OCI-LY7 (cell line): ENCODE data around the gene CDK18. TPM values are rescaled to one million over a fixed set of nuclear protein-coding genes. Genes with fewer than 3 reads are reported as not detected.
"Not testable (repeated sequence)": the region's sequence is repeated elsewhere in the genome, so short reads cannot be mapped to it uniquely, and the experiment has no call there.

Experiments used
- BruUV-seq: library from RNA; stranded (reverse); fragments of 400-500 nt; replicated peaks from 2 replicates; lab custom pipeline; 2021; lab: Mats Ljungman, UMichigan
- CTCF ChIA-PET: fragments of 300-600 bp; sonication (Branson Sonifier 250); formaldehyde crosslinking; loops from one replicate; lab custom pipeline; 2022; ENCODE audit warnings: antibody characterized with exemption; ENCODE audit not compliant: unreplicated experiment; lab: Charles Lee
- POLR2A ChIA-PET: fragments of 300-600 bp; sonication (Branson Sonifier 250); formaldehyde crosslinking; loops from one replicate; lab custom pipeline; 2022; ENCODE audit warnings: antibody characterized with exemption; lab: Charles Lee
- DNase-seq: peaks from one replicate; pipeline ENCODE4 v3.0.0-alpha.2; 2015; ENCODE audit warnings: low spot score
- H2AFZ ChIP-seq: fragments of 200-600 bp; sonication (generic), shearing (Covaris generic); 2 replicates; pipeline ENCODE4 v1.6.1; 2014; ENCODE audit warnings: mild to moderate bottlenecking, antibody characterized with exemption, low read length, moderate library complexity
- H3K27ac ChIP-seq: fragments of 200-600 bp; sonication (generic); 2 replicates; pipeline ENCODE4 v1.5.1; 2014; ENCODE audit warnings: mixed run types, low read depth, mild to moderate bottlenecking, moderate library complexity, low read length, inconsistent platforms; ENCODE audit not compliant: poor library complexity, severe bottlenecking
- H3K36me3 ChIP-seq: fragments of 200-600 bp; sonication (generic); 2 replicates; pipeline ENCODE4 v1.6.1; 2014; ENCODE audit warnings: mild to moderate bottlenecking, antibody characterized with exemption, low read length, moderate library complexity, mixed read lengths; ENCODE audit not compliant: insufficient read depth
- H3K4me1 ChIP-seq: fragments of 200-600 bp; sonication (generic); 2 replicates; pipeline ENCODE4 v1.5.1; 2014; ENCODE audit warnings: mild to moderate bottlenecking, low read length; ENCODE audit not compliant: insufficient read depth, poor library complexity, severe bottlenecking
- H3K4me2 ChIP-seq: fragments of 200-600 bp; sonication (generic); 2 replicates; pipeline ENCODE4 v1.6.1; 2014; ENCODE audit warnings: mild to moderate bottlenecking, low read length
- H3K4me3 ChIP-seq: fragments of 200-600 bp; sonication (generic); 2 replicates; pipeline ENCODE4 v1.5.1; 2014; ENCODE audit warnings: mild to moderate bottlenecking, low read depth, low read length; ENCODE audit not compliant: poor library complexity, severe bottlenecking
- H3K79me2 ChIP-seq: fragments of 200-600 bp; sonication (generic); 2 replicates; pipeline ENCODE4 v1.6.1; 2016; ENCODE audit warnings: low read depth, mild to moderate bottlenecking, low read length, moderate library complexity, mixed read lengths; ENCODE audit not compliant: insufficient read depth
- H3K9me2 ChIP-seq: fragments of 200-600 bp; sonication (generic); 2 replicates; pipeline ENCODE4 v1.6.1; 2016; ENCODE audit warnings: mild to moderate bottlenecking, low read length, mixed read lengths; ENCODE audit not compliant: insufficient read depth
- H3K9me3 ChIP-seq: fragments of 200-600 bp; sonication (generic); 2 replicates; pipeline ENCODE4 v1.6.1; 2014; ENCODE audit warnings: mild to moderate bottlenecking, mixed run types, low read length, mixed read lengths
- H4K20me1 ChIP-seq: fragments of 200-600 bp; sonication (generic); 2 replicates; pipeline ENCODE4 v1.6.1; 2014; ENCODE audit warnings: mild to moderate bottlenecking, antibody characterized with exemption, low read length, moderate library complexity, mixed read lengths; ENCODE audit not compliant: insufficient read depth
- EZH2phosphoT487 ChIP-seq: fragments of 200-600 bp; sonication (generic); IDR thresholded peaks from 2 replicates; pipeline ENCODE4 v1.6.1; 2018; ENCODE audit warnings: low read depth, borderline replicate concordance, mild to moderate bottlenecking, mixed run types, antibody characterized with exemption, low read length, moderate library complexity, mixed read lengths
- intact Hi-C: fragments of 100-400 bp; cut with micrococcal nuclease; formaldehyde crosslinking; loops from one replicate; pipeline ENCODE4 v1.10.0; 2022; ENCODE audit not compliant: unreplicated experiment
- total RNA-seq, 2 experiments: library from RNA; depleted of rRNA in 1 of 2; stranded (reverse); fragments of >200 nt in 1 of 2; shearing (Covaris generic) in 1 of 2; gene quantifications; 2 replicates each; pipeline ENCODE4 v1.2.3, GENCODE V29; 2014 to 2022
- TF ChIP-seq, protein P1 (sequence below): fragments of 200-600 bp; sonication (generic); conservative IDR thresholded peaks from 2 replicates; pipeline ENCODE4 v1.5.1; 2014; ENCODE audit warnings: mild to moderate bottlenecking, antibody characterized with exemption, low read length, moderate library complexity, mixed read lengths

Gene CDK18
- total RNA-seq, 2 experiments from 2014 or later, result 10.1 to 21.2 TPM

- BruUV-seq, result no TSS peak
- no peak overlapping the region for H3K4me2 ChIP-seq
- no peaks in the 10 kb centered on the region for H3K36me3 ChIP-seq
- ChIA-PET POLR2A (interaction anchor here (0.6 kb wide), 1 partner anchor 446 kb away, joined by 5 read pairs; no protein-coding TSS in a partner anchor), CTCF (no interaction called here)
- H3K79me2 ChIP-seq, result no peaks in the 10 kb centered on the region
- H2AFZ ChIP-seq, result no peak overlapping the region
- no peak overlapping the region for H3K27ac ChIP-seq
- no peaks in the 10 kb centered on the region for H4K20me1 ChIP-seq
- DNase-seq, result no peak
- no peak for TF ChIP-seq EZH2phosphoT487
- TF ChIP-seq, protein P1, sequence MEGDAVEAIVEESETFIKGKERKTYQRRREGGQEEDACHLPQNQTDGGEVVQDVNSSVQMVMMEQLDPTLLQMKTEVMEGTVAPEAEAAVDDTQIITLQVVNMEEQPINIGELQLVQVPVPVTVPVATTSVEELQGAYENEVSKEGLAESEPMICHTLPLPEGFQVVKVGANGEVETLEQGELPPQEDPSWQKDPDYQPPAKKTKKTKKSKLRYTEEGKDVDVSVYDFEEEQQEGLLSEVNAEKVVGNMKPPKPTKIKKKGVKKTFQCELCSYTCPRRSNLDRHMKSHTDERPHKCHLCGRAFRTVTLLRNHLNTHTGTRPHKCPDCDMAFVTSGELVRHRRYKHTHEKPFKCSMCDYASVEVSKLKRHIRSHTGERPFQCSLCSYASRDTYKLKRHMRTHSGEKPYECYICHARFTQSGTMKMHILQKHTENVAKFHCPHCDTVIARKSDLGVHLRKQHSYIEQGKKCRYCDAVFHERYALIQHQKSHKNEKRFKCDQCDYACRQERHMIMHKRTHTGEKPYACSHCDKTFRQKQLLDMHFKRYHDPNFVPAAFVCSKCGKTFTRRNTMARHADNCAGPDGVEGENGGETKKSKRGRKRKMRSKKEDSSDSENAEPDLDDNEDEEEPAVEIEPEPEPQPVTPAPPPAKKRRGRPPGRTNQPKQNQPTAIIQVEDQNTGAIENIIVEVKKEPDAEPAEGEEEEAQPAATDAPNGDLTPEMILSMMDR, result no peak
- intact Hi-C loops, result no loop called here
- H3K4me1 ChIP-seq, result peaks cover 14% of the 10 kb centered on the region
- no peak overlapping the region for H3K4me3 ChIP-seq
- H3K9me3 ChIP-seq, result peaks cover 10% of the 10 kb centered on the region; the same call in 1 of the 2 replicates
- H3K9me2 ChIP-seq, result no peaks in the 10 kb centered on the region
These were observed 27.2 kb upstream of the CDK18 start for GRCh38 chr1:205477121-205477758.

DNA sequence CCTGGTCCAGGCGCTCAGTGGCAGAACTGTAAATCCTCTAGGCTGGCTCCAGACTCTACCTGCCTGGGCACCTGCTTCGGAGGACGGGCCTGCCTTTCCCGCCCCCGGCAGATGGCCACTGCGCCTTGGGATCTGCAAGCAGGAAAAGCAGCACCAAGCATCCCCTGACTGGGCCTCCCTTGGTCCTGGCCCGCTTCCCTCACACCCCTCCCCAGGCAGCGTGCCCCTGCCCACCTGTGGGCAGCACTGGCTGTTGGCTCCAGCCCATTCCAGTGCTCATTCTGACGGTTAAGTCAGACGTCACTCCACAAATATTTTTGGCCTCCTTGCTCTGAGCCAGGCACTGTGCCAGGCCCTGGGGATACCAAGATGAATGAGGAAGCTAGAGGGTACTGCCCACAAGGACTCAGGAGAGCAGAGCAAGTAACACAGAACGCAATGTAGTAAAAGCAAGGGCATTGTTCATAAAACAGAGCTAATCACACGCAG, 26.7 kb upstream of the CDK18 start:
- no peak overlapping the region for H3K4me2 ChIP-seq

GRCh38 chr1:205478985-205479384, 25.5 kb upstream of the CDK18 start:
- DNase-seq, H3K4me2 ChIP-seq, H3K27ac ChIP-seq, H2AFZ ChIP-seq, H4K20me1 ChIP-seq, H3K36me3 ChIP-seq, H3K79me2 ChIP-seq, intact Hi-C loops, H3K4me3 ChIP-seq, BruUV-seq, H3K9me2 ChIP-seq: not testable (repeated sequence)
- POLR2A ChIA-PET, result interaction anchor here (0.6 kb wide), 1 partner anchor 661 kb away, joined by 4 read pairs; no protein-coding TSS in a partner anchor
- H3K9me3 ChIP-seq, result peaks cover 10% of the 10 kb centered on the region; the same call in 1 of the 2 replicates
- H3K4me1 ChIP-seq, result peaks cover 14% of the 10 kb centered on the region
- CTCF ChIA-PET, result interaction anchor here (0.6 kb wide), 1 partner anchor 16 kb away, joined by 3 read pairs; no protein-coding TSS in a partner anchor

More for the DNA sequence above, 26.7 kb upstream of the CDK18 start:
- DNase-seq, result no peak
- H3K4me1 ChIP-seq, result peaks cover 14% of the 10 kb centered on the region
- peaks cover 10% of the 10 kb centered on the region; the same call in 1 of the 2 replicates for H3K9me3 ChIP-seq
- H2AFZ ChIP-seq, result no peak overlapping the region
- CTCF ChIA-PET, result no interaction called here
- H3K4me3 ChIP-seq, result no peak overlapping the region
- no peaks in the 10 kb centered on the region for H3K9me2 ChIP-seq
- no peaks in the 10 kb centered on the region for H3K36me3 ChIP-seq
- no peaks in the 10 kb centered on the region for H3K79me2 ChIP-seq
- TF ChIP-seq, protein P1, result no peak
- TF ChIP-seq EZH2phosphoT487, result no peak
- POLR2A ChIA-PET, result interaction anchor here (0.6 kb wide), 1 partner anchor 447 kb away, joined by 5 read pairs; no protein-coding TSS in a partner anchor
- H4K20me1 ChIP-seq, result no peaks in the 10 kb centered on the region
- intact Hi-C loops, result no loop called here
- H3K27ac ChIP-seq, result no peak overlapping the region
- no TSS peak for BruUV-seq
